Measurements from ENCODE around the gene NRBP1. TPM values are rescaled to one million over a fixed set of nuclear protein-coding genes. Genes with fewer than 3 reads are reported as not detected.

The NRBP1 gene
- total and polyA plus RNA-seq, 9 of the 15 experiments (the other 6 are each of a cell fraction or from before 2014, with no cell fraction given), result 2.9 to 84.5 (median 36.9) TPM

DNA sequence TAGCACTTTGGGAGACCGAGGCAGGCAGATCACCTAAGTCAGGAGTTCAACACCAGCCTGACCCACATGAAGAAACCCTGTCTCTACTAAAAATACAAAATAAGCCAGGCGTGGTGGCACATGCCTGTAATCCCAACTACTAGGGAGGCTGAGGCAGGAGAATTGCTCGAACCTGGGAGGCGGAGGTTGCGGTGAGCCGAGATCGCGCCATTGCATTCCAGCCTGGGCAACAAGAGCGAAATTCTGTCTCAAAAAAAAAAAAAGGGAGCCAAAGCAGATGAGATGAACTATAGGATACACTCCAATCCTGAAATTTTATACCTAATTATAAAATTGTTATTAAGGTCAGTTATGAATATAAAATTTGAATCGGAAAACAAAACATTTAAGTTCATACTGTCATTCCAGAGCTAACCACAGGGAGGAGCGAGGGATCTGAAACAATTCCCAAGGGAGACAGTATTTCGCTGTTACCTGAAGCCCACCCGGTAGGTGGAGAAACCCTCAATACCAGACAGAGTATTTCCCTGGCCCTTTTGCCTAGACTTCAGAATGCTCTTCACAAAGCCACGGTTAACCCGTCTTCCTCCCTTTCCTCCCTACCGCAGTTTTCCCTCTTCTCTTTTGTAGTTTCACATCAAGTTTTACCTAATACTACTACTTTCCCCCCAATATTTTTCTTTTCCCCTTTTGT lies 20.5 kb upstream of the NRBP1 start (continued):
- 0 out of 2 replicates have a peak, but pooled peaks have one; percentile 15 for TF ChIP-seq ZBTB40 (IDR thresholded peaks at IDR 0.05)
- TF ChIP-seq ZBTB40 (CRISPR knock-in tag; IDR thresholded peaks at IDR 0.05), result no peak
- TF ChIP-seq ZEB2 (IDR thresholded peaks at IDR 0.05), result 0 out of 2 replicates have a peak, but pooled peaks have one; percentile 44
- no peak for TF ChIP-seq MTA2 (IDR thresholded peaks at IDR 0.05; ENCODE audit: low read depth)
- TF ChIP-seq SMC3 (conservative IDR thresholded peaks at IDR 0.05; ENCODE audit: insufficient read depth, low read depth, low read length), result 0 out of 2 replicates have a peak, but pooled peaks have one; percentile 39
- peak; percentile 80 for TF ChIP-seq ZBTB33 (CRISPR knock-in tag; IDR thresholded peaks at IDR 0.05)
- no peak for TF ChIP-seq BCOR (IDR thresholded peaks at IDR 0.05)

Data from K562 (cell line).